ENCODE measurements around the gene SLC13A2. TPM values are rescaled to one million over a fixed set of nuclear protein-coding genes. Genes with fewer than 3 reads are reported as not detected.
"Not testable (repeated sequence)": the region's sequence is repeated elsewhere in the genome, so short reads cannot be mapped to it uniquely, and the experiment has no call there.

The SLC13A2 gene
- total RNA-seq, 1 experiment from 2014 or later: not detected

DNA sequence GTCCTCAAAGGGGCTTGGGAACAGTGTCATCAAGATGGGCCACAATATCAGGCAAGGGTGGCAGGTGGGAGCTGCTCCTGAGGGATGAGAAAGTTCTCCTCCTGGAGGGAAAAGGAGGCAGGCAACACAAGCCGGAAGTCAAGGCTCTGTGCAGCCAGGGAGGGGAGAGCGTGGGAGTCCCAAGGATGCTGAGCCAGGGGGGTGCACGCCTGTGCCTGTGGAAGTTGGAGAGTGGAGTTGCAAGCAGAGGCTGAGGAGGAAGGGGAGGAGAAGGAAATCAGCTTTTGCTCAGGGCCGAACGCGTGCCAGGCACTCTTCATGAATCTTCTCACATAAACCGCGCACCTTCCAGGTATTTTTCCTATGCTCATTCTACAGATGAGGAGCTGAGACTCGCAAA, 7.4 kb upstream of the SLC13A2 start:
- ChIA-PET CTCF (no interaction called here), POLR2A (ENCODE audit: low non-redundant PET) (no interaction called here)
- no peaks in the 10 kb centered on the region for H3K9me3 ChIP-seq (ENCODE audit: low read depth, low read length, poor library complexity, severe bottlenecking)
- H3K27me3 ChIP-seq (replicated peaks; ENCODE audit: insufficient read depth, low read depth, low read length, poor library complexity): no peaks in the 10 kb centered on the region
- no peak for TF ChIP-seq CTCF (conservative IDR thresholded peaks at IDR 0.05; ENCODE audit: low read depth, low read length)
- no peak for TF ChIP-seq EZH2 (IDR thresholded peaks at IDR 0.05; ENCODE audit: borderline replicate concordance, low read depth, low read length, poor library complexity, severe bottlenecking)
- no peak for DNase-seq (ENCODE audit: low spot score)
- no TSS peak for BruUV-seq (replicated peaks)
- no peak overlapping the region for H3K27ac ChIP-seq (ENCODE audit: low read depth, low read length, poor library complexity, severe bottlenecking)
- H3K36me3 ChIP-seq (ENCODE audit: insufficient read depth, low read length, poor library complexity, severe bottlenecking): no peaks in the 10 kb centered on the region
- no peaks in the 10 kb centered on the region for H3K4me1 ChIP-seq (ENCODE audit: insufficient read depth, low read length, poor library complexity, severe bottlenecking)
- no peak overlapping the region for H3K4me3 ChIP-seq (ENCODE audit: low read depth, low read length, poor library complexity, severe bottlenecking)
- intact Hi-C loops (cut with micrococcal nuclease; ENCODE audit: unreplicated experiment): no loop called here

GRCh38 chr17:28466521-28467048, 6.9 kb upstream of the SLC13A2 start:
- no peaks in the 10 kb centered on the region for H3K27me3 ChIP-seq (replicated peaks; ENCODE audit: insufficient read depth, low read depth, low read length, poor library complexity)
- no peak overlapping the region for H3K27ac ChIP-seq (ENCODE audit: low read depth, low read length, poor library complexity, severe bottlenecking)
- CTCF ChIA-PET: no interaction called here
- no peaks in the 10 kb centered on the region for H3K4me1 ChIP-seq (ENCODE audit: insufficient read depth, low read length, poor library complexity, severe bottlenecking)
- no peak for TF ChIP-seq EZH2 (IDR thresholded peaks at IDR 0.05; ENCODE audit: borderline replicate concordance, low read depth, low read length, poor library complexity, severe bottlenecking)
- TF ChIP-seq CTCF (conservative IDR thresholded peaks at IDR 0.05; ENCODE audit: low read depth, low read length): no peak
- no peak for DNase-seq (ENCODE audit: low spot score)
- POLR2A ChIA-PET (ENCODE audit: low non-redundant PET): no interaction called here
- intact Hi-C loops (cut with micrococcal nuclease; ENCODE audit: unreplicated experiment): no loop called here
- H3K36me3 ChIP-seq (ENCODE audit: insufficient read depth, low read length, poor library complexity, severe bottlenecking): no peaks in the 10 kb centered on the region
- H3K4me3 ChIP-seq (ENCODE audit: low read depth, low read length, poor library complexity, severe bottlenecking): no peak overlapping the region
- H3K9me3 ChIP-seq (ENCODE audit: low read depth, low read length, poor library complexity, severe bottlenecking): no peaks in the 10 kb centered on the region
- no TSS peak for BruUV-seq (replicated peaks)

- Histone ChIP-seq H3K27me3 (replicated peaks; ENCODE audit: insufficient read depth, low read depth, low read length, poor library complexity) (no peaks in the 10 kb centered on the region), H3K4me1 (ENCODE audit: insufficient read depth, low read length, poor library complexity, severe bottlenecking) (no peaks in the 10 kb centered on the region), H3K36me3 (ENCODE audit: insufficient read depth, low read length, poor library complexity, severe bottlenecking) (no peaks in the 10 kb centered on the region), H3K9me3 (ENCODE audit: low read depth, low read length, poor library complexity, severe bottlenecking) (no peaks in the 10 kb centered on the region), H3K4me3 (ENCODE audit: low read depth, low read length, poor library complexity, severe bottlenecking) (no peak overlapping the region), H3K27ac (ENCODE audit: low read depth, low read length, poor library complexity, severe bottlenecking) (no peak overlapping the region)
- ChIA-PET POLR2A (ENCODE audit: low non-redundant PET) (no interaction called here), CTCF (no interaction called here)
- intact Hi-C loops (cut with micrococcal nuclease; ENCODE audit: unreplicated experiment): no loop called here
- no TSS peak for BruUV-seq (replicated peaks)
- no peak for DNase-seq (ENCODE audit: low spot score)
- TF ChIP-seq CTCF (conservative IDR thresholded peaks at IDR 0.05; ENCODE audit: low read depth, low read length) (no peak), EZH2 (IDR thresholded peaks at IDR 0.05; ENCODE audit: borderline replicate concordance, low read depth, low read length, poor library complexity, severe bottlenecking) (no peak)
Measured at GRCh38 chr17:28467456-28468025, 5.9 kb upstream of the SLC13A2 start.

DNA sequence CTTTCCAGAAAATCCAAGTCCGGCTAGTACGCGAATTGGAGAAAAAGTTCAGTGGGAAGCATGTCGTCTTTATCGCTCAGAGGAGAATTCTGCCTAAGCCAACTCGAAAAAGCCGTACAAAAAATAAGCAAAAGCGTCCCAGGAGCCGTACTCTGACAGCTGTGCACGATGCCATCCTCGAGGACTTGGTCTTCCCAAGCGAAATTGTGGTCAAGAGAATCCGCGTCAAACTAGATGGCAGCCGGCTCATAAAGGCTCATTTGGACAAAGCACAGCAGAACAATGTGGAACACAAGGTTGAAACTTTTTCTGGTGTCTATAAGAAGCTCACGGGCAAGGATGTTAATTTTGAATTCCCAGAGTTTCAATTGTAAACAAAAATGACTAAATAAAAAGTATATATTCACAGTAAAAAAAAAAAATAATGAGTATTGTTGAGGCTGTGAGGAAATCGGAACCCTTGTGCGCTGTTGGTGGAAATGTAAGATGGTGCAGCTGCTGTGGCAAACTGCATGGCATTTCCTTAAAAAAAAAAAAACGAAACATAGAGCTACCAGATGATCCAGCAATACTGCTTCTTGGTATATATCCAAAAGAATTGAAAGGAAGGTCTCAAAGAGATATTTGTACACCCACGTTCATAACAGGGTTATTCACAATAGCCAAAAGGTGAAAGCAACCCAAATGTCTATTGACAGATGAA, 5.3 kb upstream of the SLC13A2 start:
- H3K4me1 ChIP-seq (ENCODE audit: insufficient read depth, low read length, poor library complexity, severe bottlenecking); H3K36me3 ChIP-seq (ENCODE audit: insufficient read depth, low read length, poor library complexity, severe bottlenecking); H3K27ac ChIP-seq (ENCODE audit: low read depth, low read length, poor library complexity, severe bottlenecking); intact Hi-C loops (cut with micrococcal nuclease; ENCODE audit: unreplicated experiment); DNase-seq (ENCODE audit: low spot score); H3K27me3 ChIP-seq (replicated peaks; ENCODE audit: insufficient read depth, low read depth, low read length, poor library complexity); H3K4me3 ChIP-seq (ENCODE audit: low read depth, low read length, poor library complexity, severe bottlenecking); H3K9me3 ChIP-seq (ENCODE audit: low read depth, low read length, poor library complexity, severe bottlenecking); POLR2A ChIA-PET (ENCODE audit: low non-redundant PET); CTCF ChIA-PET: not testable (repeated sequence)
- BruUV-seq (replicated peaks): TSS peak; percentile 64

Data from A673 (cell line).